ENCODE data around the gene PLXDC2.

The PLXDC2 gene

DNA sequence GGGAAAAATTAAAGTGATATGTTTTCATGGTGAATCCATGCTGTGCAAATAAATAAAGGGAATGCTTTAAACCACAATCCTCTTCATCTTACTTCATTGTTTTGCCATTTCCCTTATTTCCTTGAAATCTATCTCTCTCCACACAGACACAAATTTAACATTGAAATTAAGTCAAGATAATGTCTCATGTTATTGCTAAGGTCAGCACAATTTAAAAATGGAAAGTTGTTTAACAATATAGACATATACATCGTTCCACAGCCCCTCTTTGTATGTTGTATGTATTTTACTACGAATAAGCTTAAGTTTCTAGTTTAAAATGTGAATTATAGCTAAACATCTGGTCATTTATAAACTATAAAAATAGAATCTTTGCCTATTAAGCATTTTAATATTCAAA is 256.9 kb downstream of the PLXDC2 start:
- no peak for FAIRE-seq

DNA sequence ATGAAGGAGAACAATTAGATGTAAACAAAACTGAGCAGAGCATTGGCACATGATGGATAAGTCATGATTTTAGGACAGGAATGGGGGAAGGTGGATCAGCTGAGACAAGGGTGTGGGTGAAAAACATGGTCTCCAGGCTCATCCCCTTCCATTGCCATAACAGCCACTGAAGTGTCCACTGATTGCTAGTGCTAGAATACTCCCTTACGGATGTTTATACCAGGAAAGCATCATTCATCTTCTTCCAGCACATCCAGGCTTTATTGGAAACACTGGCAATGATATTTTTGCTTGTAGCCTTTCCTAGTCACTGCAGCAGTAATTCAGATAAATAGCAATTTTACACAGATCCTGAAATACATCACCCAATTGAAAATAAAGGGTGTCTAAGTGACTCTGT is 259.5 kb downstream of the PLXDC2 start:
- no peak for FAIRE-seq

GRCh38 chr10:20084451-20084850 is 268.2 kb downstream of the PLXDC2 start:
- no peak for FAIRE-seq

DNA sequence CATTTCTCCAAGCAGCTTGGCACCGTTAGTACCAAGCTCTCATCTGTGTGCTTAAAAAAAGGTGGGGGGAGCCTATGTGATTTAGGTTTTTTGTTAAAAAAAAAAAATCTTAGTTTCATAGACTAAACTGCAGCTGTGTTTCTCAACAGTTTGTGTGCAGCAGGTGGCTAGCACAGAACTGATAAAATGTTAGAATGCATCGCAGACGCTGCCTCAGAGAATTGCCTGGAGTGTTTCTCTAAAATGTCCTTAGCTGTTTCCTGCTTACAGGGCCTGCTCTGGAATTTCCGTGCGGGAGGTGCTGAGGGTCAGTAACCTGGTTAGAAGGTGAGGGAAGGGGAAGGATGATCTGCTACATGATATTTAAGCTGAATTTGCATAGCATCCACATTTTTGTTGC is 268.9 kb downstream of the PLXDC2 start:
- no peak for FAIRE-seq

- no peak for FAIRE-seq
Observed at GRCh38 chr10:20087353-20087752, 271.1 kb downstream of the PLXDC2 start.

GRCh38 chr10:20088061-20088701 is 271.9 kb downstream of the PLXDC2 start:
- no peak for FAIRE-seq

DNA sequence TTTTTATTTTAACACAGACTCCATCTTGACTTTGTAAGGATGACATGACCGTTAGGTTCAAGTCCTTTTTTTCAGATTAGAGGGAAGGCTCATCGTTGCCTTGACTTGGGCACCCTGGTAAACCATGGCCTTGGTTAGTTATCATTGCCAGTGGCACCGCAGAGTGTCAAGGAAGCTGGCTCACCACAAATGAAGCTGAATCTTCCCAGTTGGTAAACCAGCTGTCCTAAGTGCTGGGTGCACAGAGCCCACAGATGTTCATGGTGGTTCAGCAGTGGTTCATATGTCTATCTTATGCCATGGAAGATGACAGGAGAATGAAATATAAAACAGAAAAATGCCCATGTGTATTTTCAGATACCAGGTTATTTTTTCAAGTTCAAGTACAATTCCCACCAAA is 273.6 kb downstream of the PLXDC2 start:
- no peak for FAIRE-seq

GRCh38 chr10:20090831-20091230 is 274.6 kb downstream of the PLXDC2 start:
- FAIRE-seq = no peak

DNA sequence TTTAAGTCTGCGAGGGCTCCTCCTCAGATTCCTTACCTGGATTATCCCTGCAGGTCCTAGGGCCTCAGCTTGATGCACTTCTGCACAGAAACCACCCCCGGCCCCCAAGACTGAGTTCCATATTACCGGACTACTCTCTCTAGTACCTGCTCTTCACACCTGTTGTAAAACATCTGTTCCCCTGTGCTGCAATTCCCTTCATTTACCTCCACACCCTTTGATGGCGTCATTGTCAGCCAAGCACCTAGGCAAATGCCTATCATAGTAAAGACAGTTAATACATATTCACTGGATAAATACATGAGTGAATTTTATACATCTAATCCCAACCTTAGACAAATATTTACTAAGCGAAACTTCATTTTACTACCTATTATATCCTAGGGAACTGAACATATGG is 275.5 kb downstream of the PLXDC2 start:
- no peak for FAIRE-seq

- FAIRE-seq = no peak
Observed at GRCh38 chr10:20093600-20093999, 277.4 kb downstream of the PLXDC2 start.

- FAIRE-seq = no peak
Observed at GRCh38 chr10:20094226-20094976, 278.2 kb downstream of the PLXDC2 start.

DNA sequence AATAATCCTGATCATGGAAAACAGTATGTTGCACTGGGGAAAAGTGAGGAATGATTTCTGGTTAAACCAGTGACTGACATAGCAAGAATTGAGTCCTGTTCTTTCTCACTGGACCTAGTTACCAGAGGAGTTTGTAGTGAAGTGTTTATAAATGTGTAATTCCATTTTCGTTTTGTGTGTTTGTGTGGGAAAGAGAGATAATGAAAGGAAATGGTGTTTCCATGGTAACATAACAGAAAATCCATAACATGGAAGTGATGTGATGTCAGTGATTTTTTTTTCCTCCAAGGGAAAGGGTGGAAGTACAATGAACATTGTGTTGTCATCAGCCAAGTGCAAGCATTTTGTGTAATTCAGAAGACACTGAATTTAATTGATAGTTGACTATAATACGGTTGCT is 283.9 kb downstream of the PLXDC2 start:
- no peak for FAIRE-seq

GRCh38 chr10:20105236-20105635 is 289.0 kb downstream of the PLXDC2 start:
- no peak for FAIRE-seq

- FAIRE-seq = no peak
Observed at GRCh38 chr10:20105931-20106330, 289.7 kb downstream of the PLXDC2 start.

DNA sequence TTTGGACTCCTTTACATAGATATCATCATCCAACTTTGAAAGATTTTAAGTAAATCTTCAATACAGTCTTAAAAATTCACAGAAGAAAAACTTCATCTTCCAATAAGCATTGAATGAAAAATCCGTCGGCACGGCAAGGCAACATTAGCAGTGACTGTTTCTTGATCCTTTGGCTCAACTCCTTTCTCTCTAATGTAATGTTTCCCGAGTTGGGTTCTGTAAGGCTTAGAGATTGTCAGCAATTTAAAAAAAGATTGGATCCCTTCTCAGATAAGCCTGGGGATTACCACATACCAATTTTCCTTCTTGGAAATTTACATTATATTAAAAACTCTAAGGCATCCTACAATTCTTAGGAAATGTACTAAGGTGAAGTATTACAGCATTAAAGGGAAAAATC is 291.8 kb downstream of the PLXDC2 start:
- FAIRE-seq = no peak

GRCh38 chr10:20109613-20110012 is 293.4 kb downstream of the PLXDC2 start:
- FAIRE-seq = no peak

DNA sequence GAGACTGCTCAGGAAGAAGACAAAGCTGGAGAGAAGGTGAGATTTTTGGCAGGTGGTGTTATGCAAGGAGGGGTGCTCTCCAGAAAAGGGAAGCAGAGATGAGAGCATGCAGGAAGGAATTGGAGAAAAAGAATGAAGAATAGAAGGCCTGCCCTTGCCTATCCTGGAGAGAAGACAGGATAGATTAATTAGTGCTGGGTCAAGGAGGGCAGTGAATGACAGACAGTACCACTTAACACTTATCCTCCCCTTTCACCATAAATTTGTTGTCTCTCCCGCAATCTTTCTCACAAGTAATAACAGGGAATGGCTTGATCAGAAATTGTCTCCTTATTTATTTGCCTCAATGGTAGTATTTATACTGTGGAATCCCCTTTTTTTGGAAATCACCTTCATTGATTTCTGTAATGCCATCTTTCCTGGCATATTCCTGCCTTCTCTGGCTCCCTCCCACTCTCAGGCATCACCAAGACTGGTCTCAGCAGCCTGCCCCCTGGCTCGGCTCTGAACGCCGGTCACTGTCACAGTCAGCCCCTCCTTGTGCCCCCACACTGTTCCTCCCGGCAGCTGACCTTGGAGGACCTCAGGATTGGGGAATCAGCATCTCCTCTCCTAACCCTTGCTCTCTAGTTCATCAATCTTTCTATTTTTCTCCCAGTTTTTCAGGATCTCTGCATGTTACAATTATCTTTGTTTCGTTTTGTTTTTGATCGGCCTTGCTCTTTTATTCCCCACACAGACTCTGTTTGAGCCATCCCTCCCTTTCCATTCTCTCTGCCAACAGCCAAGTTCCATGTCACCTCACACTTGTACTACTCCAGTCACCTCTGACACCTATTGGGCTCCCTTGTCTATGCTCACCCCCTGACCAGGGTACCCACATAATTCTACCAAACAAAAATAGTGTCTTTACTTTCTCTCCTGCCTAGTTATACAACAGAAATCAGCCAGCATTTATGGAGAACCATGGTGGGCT is 294.2 kb downstream of the PLXDC2 start:
- FAIRE-seq = no peak

DNA sequence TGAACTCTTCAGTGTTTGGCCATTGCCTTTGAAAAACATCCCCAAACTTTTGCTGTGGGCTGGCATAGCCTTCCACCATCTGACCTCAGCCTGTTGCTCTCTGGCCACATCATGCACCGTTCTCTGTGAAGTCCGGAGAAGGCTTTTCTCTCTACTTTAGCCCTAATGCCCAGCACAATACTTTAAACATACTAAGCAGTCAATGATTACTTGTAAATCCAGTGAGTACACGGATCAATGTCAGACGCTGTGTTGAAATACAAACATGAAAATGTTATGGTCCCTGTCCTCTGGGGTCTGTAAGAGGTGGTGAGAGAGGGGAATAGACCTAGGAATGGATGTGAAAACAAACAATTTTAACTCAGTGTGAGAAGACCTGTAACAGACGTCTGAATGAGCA is 297.9 kb downstream of the PLXDC2 start:
- no peak for FAIRE-seq

- FAIRE-seq = no peak
Observed at GRCh38 chr10:20115894-20116293, 299.7 kb downstream of the PLXDC2 start.

DNA sequence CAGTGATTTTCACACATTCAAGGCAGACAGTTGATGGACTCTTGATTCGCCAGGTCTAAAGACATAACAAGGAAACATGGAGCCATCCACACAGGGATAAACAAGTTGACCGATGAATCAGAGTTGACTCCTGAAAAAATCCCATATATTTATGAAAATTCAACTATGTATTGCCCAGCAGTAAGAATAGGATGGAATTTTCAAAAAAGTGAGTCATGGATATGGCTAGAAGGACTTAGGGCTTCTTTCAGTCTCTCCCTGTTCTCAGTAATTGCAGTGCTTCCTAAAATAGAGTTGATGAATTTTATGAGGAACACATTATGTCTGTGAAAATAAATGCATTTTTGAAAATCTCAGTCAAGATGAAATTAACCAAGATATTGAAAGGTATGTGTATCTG is 301.2 kb downstream of the PLXDC2 start:
- no peak for FAIRE-seq

GRCh38 chr10:20118119-20118518 is 301.9 kb downstream of the PLXDC2 start:
- no peak for FAIRE-seq

GRCh38 chr10:20128811-20129210 is 312.6 kb downstream of the PLXDC2 start:
- FAIRE-seq = no peak

GRCh38 chr10:20132816-20133215 is 316.6 kb downstream of the PLXDC2 start:
- FAIRE-seq = no peak
